Panc1 (cell line): ENCODE results near the gene DNAAF6.

ENCODE experiments used
- CTCF ChIP-seq: fragments of 450-650 bp; IDR thresholded peaks from 2 replicates; pipeline ENCODE4 v1.5.1; 2017; ENCODE audit warnings: mild to moderate bottlenecking
- POLR2AphosphoS5 ChIP-seq: IDR thresholded peaks from 2 replicates; pipeline ENCODE4 v1.6.1; 2012; ENCODE audit warnings: mild to moderate bottlenecking, low read depth, low read length, moderate library complexity

DNA sequence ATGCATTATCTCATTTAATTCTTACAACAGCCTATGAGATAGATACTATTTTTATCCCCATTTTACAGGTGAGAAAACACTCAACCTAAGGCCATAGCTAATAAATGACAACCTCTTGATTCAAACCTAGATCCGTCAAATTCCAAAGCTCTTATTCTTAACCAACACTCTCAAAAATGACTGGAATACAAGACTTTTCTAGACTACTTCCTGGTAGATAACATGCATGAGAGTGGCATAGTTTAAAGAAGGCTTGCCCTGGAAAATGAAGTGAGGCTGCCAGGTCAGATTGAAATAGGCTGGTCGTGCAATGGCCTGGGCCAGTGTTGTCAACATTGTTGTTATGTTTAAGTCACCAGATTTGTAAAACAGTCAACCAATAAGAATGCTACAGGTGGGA is 86.6 kb downstream of the DNAAF6 start:
- TF ChIP-seq CTCF = no peak
- TF ChIP-seq POLR2AphosphoS5 = no peak
